HepG2 (cell line): ENCODE results near the gene MYOZ3. TPM values are rescaled to one million over a fixed set of nuclear protein-coding genes. Genes with fewer than 3 reads are reported as not detected.

Source experiments
- ATAC-seq: fragments of 200-7000 bp; cut with Tn5 transposase; 3 replicates; pipeline ENCODE4 v1.9.1; 2020; ENCODE audit warnings: mild to moderate bottlenecking, moderate library complexity
- BruUV-seq: library from RNA; stranded (reverse); fragments of 400-500 nt; replicated peaks from 2 replicates; lab custom pipeline; 2021; lab: Mats Ljungman, UMichigan
- CTCF ChIA-PET: fragments of 300-600 bp; formaldehyde crosslinking; extraction: SDS; loops from one replicate; lab custom pipeline; 2021; ENCODE audit warnings: low total read pairs, inconsistent platforms, low intra/inter-chr PET ratio; lab: Yijun Ruan, JAX
- POLR2A ChIA-PET: fragments of 350-600 bp; sonication (Branson Sonifier 250); formaldehyde crosslinking; loops from one replicate; lab custom pipeline; 2020; ENCODE audit warnings: antibody characterized with exemption, inconsistent platforms; lab: Yijun Ruan, JAX
- DNase-seq: peaks from one replicate; pipeline ENCODE4 v3.0.0-alpha.2; 2015; ENCODE audit warnings: low spot score
- FAIRE-seq: peaks from 3 replicates; lab custom pipeline; 2011; peaks lifted over from hg19 to GRCh38; lab: Jason Lieb, UNC
- H2AFZ ChIP-seq: one replicate; pipeline ENCODE4 v1.6.1; 2011; ENCODE audit warnings: low read length, inconsistent platforms
- H3K27ac ChIP-seq: fragments of 300-600 bp; 3 replicates; pipeline ENCODE4 v1.8.0; 2011; ENCODE audit warnings: mixed run types, mild to moderate bottlenecking, mixed read lengths, low read length, inconsistent platforms; ENCODE audit not compliant: insufficient read depth; ENCODE audit errors: extremely low read length
- H3K27me3 ChIP-seq, 2 experiments: fragments of 200-600 bp in 1 of 2; 2 replicates in 1 of 2; 3 replicates in 1 of 2; pipeline versions ENCODE4 v1.6.0 to v1.8.0; 2011; ENCODE audit warnings: low read length in 2 of 2, mild to moderate bottlenecking in 2 of 2, moderate library complexity in 2 of 2, inconsistent platforms in 1 of 2; ENCODE audit not compliant: insufficient read depth in 2 of 2, control insufficient read depth in 1 of 2
- H3K36me3 ChIP-seq, 2 experiments: fragments of 200-600 bp in 1 of 2; replicated peaks in 1 of 2; 2 replicates in 1 of 2; 3 replicates in 1 of 2; pipeline versions ENCODE4 v1.5.1 to v1.8.0; 2011; ENCODE audit warnings: low read length in 2 of 2, inconsistent platforms in 1 of 2; ENCODE audit not compliant: insufficient read depth in 2 of 2, control insufficient read depth in 1 of 2
- H3K4me1 ChIP-seq: 2 replicates; pipeline ENCODE4 v1.5.1; 2012; ENCODE audit warnings: low read length, inconsistent platforms; ENCODE audit not compliant: insufficient read depth
- H3K4me2 ChIP-seq: 2 replicates; pipeline ENCODE4 v1.6.0; 2011; ENCODE audit warnings: low read depth, low read length, inconsistent platforms
- H3K4me3 ChIP-seq, 3 experiments: fragments of 200-600 bp in 1 of 3; sonication (generic), shearing (Covaris generic) in 1 of 3; replicated peaks in 1 of 3; 2 replicates each; pipeline ENCODE4 v1.5.1; 2011 to 2016; ENCODE audit warnings: low read length in 3 of 3, inconsistent platforms in 2 of 3, low read depth in 2 of 3, mild to moderate bottlenecking in 2 of 3, control low read depth in 1 of 3, mixed read lengths in 1 of 3; ENCODE audit not compliant: insufficient read depth in 1 of 3
- H3K79me2 ChIP-seq: one replicate; pipeline ENCODE4 v1.6.1; 2011; ENCODE audit warnings: low read length, inconsistent platforms; ENCODE audit not compliant: insufficient read depth
- H3K9ac ChIP-seq: 2 replicates; pipeline ENCODE4 v1.6.0; 2011; ENCODE audit warnings: mild to moderate bottlenecking, low read depth, low read length, inconsistent platforms; ENCODE audit not compliant: insufficient read depth
- H3K9me3 ChIP-seq: 2 replicates; pipeline ENCODE4 v1.5.1; 2012; ENCODE audit warnings: mild to moderate bottlenecking, low read length
- H4K20me1 ChIP-seq: 2 replicates; pipeline ENCODE4 v1.6.0; 2011; ENCODE audit warnings: inconsistent platforms, mild to moderate bottlenecking, low read length, moderate library complexity; ENCODE audit not compliant: insufficient read depth
- GATAD1 ChIP-seq: IDR thresholded peaks from 2 replicates; pipeline ENCODE4 v1.6.1; 2016; ENCODE audit warnings: missing genetic modification reagents, missing compliant biosample characterization
- ISL2 ChIP-seq: sonication (generic); formaldehyde crosslinking; IDR thresholded peaks from 2 replicates; pipeline ENCODE4 v1.5.0; 2020; ENCODE audit warnings: missing genetic modification reagents
- KDM2A ChIP-seq: sonication (generic); formaldehyde crosslinking; IDR thresholded peaks from 2 replicates; pipeline ENCODE4 v1.4.0; 2020; ENCODE audit warnings: low read depth, missing genetic modification reagents, borderline replicate concordance
- MAFG ChIP-seq: sonication (generic); formaldehyde crosslinking; IDR thresholded peaks from 2 replicates; pipeline ENCODE4 v1.5.1; 2020; ENCODE audit warnings: mild to moderate bottlenecking, missing genetic modification reagents
- NFATC3 ChIP-seq: sonication (generic); formaldehyde crosslinking; IDR thresholded peaks from 2 replicates; pipeline ENCODE4 v1.5.1; 2020; ENCODE audit warnings: mild to moderate bottlenecking, missing genetic modification reagents
- NFIB ChIP-seq: sonication (generic); formaldehyde crosslinking; IDR thresholded peaks from 2 replicates; pipeline ENCODE4 v1.9.0; 2021; ENCODE audit warnings: missing genetic modification reagents, mild to moderate bottlenecking, borderline replicate concordance
- SETDB1 ChIP-seq: sonication (generic); formaldehyde crosslinking; IDR thresholded peaks from 2 replicates; pipeline ENCODE4 v1.5.1; 2020; ENCODE audit warnings: missing genetic modification reagents, mild to moderate bottlenecking, borderline replicate concordance
- SNAPC2 ChIP-seq: sonication (generic); formaldehyde crosslinking; IDR thresholded peaks from 2 replicates; pipeline ENCODE4 v1.8.1; 2022; ENCODE audit warnings: mild to moderate bottlenecking, missing genetic modification reagents
- SOX5 ChIP-seq: IDR thresholded peaks from 2 replicates; pipeline ENCODE4 v1.6.1; 2016; ENCODE audit warnings: borderline replicate concordance
- ZBTB8A ChIP-seq: sonication (generic); formaldehyde crosslinking; IDR thresholded peaks from 2 replicates; pipeline ENCODE4 v1.4.0; 2020; ENCODE audit warnings: mild to moderate bottlenecking, low read depth, missing genetic modification reagents, borderline replicate concordance
- ZFX ChIP-seq: sonication (generic); formaldehyde crosslinking; IDR thresholded peaks from 2 replicates; pipeline ENCODE4 v1.4.0; 2020; ENCODE audit warnings: mild to moderate bottlenecking, low read depth, missing genetic modification reagents, moderate library complexity
- ZNF253 ChIP-seq: sonication (generic); formaldehyde crosslinking; IDR thresholded peaks from 2 replicates; pipeline ENCODE4 v1.8.0; 2022; ENCODE audit warnings: mild to moderate bottlenecking, missing genetic modification reagents, borderline replicate concordance
- ZNF709 ChIP-seq: sonication (generic); formaldehyde crosslinking; IDR thresholded peaks from 2 replicates; pipeline ENCODE4 v1.5.0; 2020; ENCODE audit warnings: mild to moderate bottlenecking, missing genetic modification reagents
- ZNF788 ChIP-seq: sonication (generic); formaldehyde crosslinking; IDR thresholded peaks from 2 replicates; pipeline ENCODE4 v1.5.0; 2020; ENCODE audit warnings: mild to moderate bottlenecking, missing genetic modification reagents, borderline replicate concordance
- WGBS: methylation state at CpG from one replicate; pipeline ENCODE4 v1.1.6; 2017; ENCODE audit warnings: low lambda C conversion rate; 5-methylcytosine and 5-hydroxymethylcytosine counted together
- in situ Hi-C: cut with HindIII; loops from 2 replicates; pipeline ENCODE4 v1.10.0; 2017; ENCODE audit warnings: low pct_unique_long_range_greater_than_20kb; ENCODE audit not compliant: extremely low pct_ligation_motif_present
- intact Hi-C: fragments of 100-400 bp; cut with micrococcal nuclease; formaldehyde crosslinking; loops from one replicate; pipeline ENCODE4 v1.10.0; 2022; ENCODE audit not compliant: unreplicated experiment
- polyA plus RNA-seq, 8 experiments: library from polyadenylated mRNA; depleted of rRNA in 3 of 8; stranded (reverse) in 7 of 8; unstranded in 1 of 8; fragments of >200 nt; fragmentation: Illumina TruSeq in 4 of 8; extraction: Trizol in 4 of 8; gene quantifications; 2 replicates each; pipeline versions ENCODE4 v1.2.1 to v1.2.3, GENCODE V29; 2011 to 2016; ENCODE audit warnings: low read depth in 4 of 8, missing spikeins in 1 of 8, mixed read lengths in 1 of 8; ENCODE audit not compliant: insufficient read depth in 1 of 8
- total RNA-seq, 5 experiments: library from RNA; depleted of rRNA; stranded (reverse); fragments of >200 nt; fragmentation: Illumina TruSeq; extraction: Trizol; gene quantifications; 2 replicates each; pipeline ENCODE4 v1.2.3, GENCODE V29; 2016; ENCODE audit warnings: low read depth in 1 of 5
- TF ChIP-seq, protein P1 (sequence below): sonication (generic); formaldehyde crosslinking; IDR thresholded peaks from 2 replicates; pipeline ENCODE4 v1.5.0; 2020; ENCODE audit warnings: missing genetic modification reagents
- TF ChIP-seq, protein P2 (sequence below): sonication (generic); IDR thresholded peaks from 2 replicates; pipeline ENCODE4 v1.6.1; 2016; ENCODE audit warnings: low read depth, borderline replicate concordance
- TF ChIP-seq, protein P3 (sequence below): sonication (generic); formaldehyde crosslinking; IDR thresholded peaks from 2 replicates; pipeline ENCODE4 v1.8.1; 2023; ENCODE audit warnings: mild to moderate bottlenecking, missing genetic modification reagents
- TF ChIP-seq, protein P4 (sequence below): IDR thresholded peaks from 2 replicates; pipeline ENCODE4 v1.6.1; 2018; ENCODE audit warnings: missing genetic modification reagents, mild to moderate bottlenecking, missing compliant biosample characterization

The MYOZ3 gene
- total and polyA plus RNA-seq, 2 of the 13 experiments (the other 11 are each of a cell fraction or from before 2014, with no cell fraction given) = 0.05 TPM; not detected in 1

DNA sequence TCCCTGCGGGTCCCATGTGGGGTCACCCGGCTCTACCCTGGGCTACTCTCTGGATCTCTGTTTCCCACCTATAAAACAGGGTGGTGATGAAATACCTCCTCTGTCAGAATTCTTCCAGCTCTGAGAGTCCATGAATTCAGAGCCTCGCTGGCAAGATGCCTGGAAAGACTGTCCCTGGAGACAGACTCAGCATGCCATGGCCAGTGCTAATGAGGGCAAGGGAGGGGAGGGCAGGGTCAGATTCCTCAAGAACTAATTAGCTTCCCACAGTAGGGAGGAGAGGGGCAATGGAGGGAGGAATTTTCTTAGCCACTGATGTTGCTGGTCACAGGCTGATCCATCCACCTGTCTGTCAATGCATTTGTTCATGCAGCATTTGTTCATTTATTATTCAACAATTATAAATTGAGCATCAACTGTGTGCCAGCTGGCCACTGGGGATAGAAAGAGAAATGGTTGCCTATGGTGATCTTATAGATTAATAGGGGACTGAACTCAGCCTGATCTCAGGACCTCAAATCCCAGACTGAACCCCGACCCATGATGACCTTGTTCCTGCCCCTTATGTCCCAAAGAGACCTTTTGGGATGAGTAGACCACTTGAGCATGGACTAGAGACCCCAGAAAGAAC lies 15.9 kb upstream of the MYOZ3 start:
- POLR2A ChIA-PET = interaction anchor here (0.6 to 1.5 kb wide), 2 partner anchors 8 to 56 kb away, joined by 3 read pairs; partner anchors contain the start of gene RBM22
- no peak overlapping the region for H3K27ac ChIP-seq

More for the DNA sequence above, 15.9 kb upstream of the MYOZ3 start:
- Histone ChIP-seq H2AFZ (no peak overlapping the region), H4K20me1 (no peaks in the 10 kb centered on the region), H3K36me3 (no peaks in the 10 kb centered on the region), H3K4me3 (no peak overlapping the region), H3K9ac (no peak overlapping the region), H3K9me3 (no peaks in the 10 kb centered on the region), H3K27me3 (0 out of 5 replicates have a peak, but pooled peaks cover 0 to 3% of the 10 kb centered on the region in 2 experiments), H3K4me2 (no peak overlapping the region), H3K4me1 (peaks cover 51% of the 10 kb centered on the region), H3K79me2 (no peaks in the 10 kb centered on the region)
- 11% methylated on average over 4 of the region's 4 CpGs for WGBS
- CTCF ChIA-PET = no interaction called here
- in situ Hi-C loops = no loop called here
- DNase-seq (no peak), ATAC-seq (no peak), FAIRE-seq (no peak)
- intact Hi-C loops = no loop called here
- TF ChIP-seq NFATC3 (CRISPR knock-in tag) = no peak
- TF ChIP-seq ZNF253 = no peak
- TF ChIP-seq SETDB1 (CRISPR knock-in tag) = no peak
- no peak for TF ChIP-seq KDM2A (CRISPR knock-in tag)
- TF ChIP-seq, protein P1, sequence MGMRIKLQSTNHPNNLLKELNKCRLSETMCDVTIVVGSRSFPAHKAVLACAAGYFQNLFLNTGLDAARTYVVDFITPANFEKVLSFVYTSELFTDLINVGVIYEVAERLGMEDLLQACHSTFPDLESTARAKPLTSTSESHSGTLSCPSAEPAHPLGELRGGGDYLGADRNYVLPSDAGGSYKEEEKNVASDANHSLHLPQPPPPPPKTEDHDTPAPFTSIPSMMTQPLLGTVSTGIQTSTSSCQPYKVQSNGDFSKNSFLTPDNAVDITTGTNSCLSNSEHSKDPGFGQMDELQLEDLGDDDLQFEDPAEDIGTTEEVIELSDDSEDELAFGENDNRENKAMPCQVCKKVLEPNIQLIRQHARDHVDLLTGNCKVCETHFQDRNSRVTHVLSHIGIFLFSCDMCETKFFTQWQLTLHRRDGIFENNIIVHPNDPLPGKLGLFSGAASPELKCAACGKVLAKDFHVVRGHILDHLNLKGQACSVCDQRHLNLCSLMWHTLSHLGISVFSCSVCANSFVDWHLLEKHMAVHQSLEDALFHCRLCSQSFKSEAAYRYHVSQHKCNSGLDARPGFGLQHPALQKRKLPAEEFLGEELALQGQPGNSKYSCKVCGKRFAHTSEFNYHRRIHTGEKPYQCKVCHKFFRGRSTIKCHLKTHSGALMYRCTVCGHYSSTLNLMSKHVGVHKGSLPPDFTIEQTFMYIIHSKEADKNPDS = no peak
- TF ChIP-seq, protein P2, sequence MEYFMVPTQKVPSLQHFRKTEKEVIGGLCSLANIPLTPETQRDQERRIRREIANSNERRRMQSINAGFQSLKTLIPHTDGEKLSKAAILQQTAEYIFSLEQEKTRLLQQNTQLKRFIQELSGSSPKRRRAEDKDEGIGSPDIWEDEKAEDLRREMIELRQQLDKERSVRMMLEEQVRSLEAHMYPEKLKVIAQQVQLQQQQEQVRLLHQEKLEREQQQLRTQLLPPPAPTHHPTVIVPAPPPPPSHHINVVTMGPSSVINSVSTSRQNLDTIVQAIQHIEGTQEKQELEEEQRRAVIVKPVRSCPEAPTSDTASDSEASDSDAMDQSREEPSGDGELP = no peak
- TF ChIP-seq ZFX (CRISPR knock-in tag) = no peak
- TF ChIP-seq SOX5 (CRISPR knock-in tag) = no peak
- no peak for TF ChIP-seq ZNF788 (CRISPR knock-in tag)
- TF ChIP-seq, protein P3, sequence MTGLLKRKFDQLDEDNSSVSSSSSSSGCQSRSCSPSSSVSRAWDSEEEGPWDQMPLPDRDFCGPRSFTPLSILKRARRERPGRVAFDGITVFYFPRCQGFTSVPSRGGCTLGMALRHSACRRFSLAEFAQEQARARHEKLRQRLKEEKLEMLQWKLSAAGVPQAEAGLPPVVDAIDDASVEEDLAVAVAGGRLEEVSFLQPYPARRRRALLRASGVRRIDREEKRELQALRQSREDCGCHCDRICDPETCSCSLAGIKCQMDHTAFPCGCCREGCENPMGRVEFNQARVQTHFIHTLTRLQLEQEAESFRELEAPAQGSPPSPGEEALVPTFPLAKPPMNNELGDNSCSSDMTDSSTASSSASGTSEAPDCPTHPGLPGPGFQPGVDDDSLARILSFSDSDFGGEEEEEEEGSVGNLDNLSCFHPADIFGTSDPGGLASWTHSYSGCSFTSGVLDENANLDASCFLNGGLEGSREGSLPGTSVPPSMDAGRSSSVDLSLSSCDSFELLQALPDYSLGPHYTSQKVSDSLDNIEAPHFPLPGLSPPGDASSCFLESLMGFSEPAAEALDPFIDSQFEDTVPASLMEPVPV (CRISPR knock-in tag) = no peak
- TF ChIP-seq ISL2 (CRISPR knock-in tag) = no peak
- no peak for TF ChIP-seq SNAPC2 (CRISPR knock-in tag)
- no peak for TF ChIP-seq NFIB (CRISPR knock-in tag)
- TF ChIP-seq, protein P4, sequence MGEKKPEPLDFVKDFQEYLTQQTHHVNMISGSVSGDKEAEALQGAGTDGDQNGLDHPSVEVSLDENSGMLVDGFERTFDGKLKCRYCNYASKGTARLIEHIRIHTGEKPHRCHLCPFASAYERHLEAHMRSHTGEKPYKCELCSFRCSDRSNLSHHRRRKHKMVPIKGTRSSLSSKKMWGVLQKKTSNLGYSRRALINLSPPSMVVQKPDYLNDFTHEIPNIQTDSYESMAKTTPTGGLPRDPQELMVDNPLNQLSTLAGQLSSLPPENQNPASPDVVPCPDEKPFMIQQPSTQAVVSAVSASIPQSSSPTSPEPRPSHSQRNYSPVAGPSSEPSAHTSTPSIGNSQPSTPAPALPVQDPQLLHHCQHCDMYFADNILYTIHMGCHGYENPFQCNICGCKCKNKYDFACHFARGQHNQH = no peak
- TF ChIP-seq ZNF709 (CRISPR knock-in tag) = no peak
- no peak for TF ChIP-seq MAFG
- no peak for TF ChIP-seq ZBTB8A (CRISPR knock-in tag)
- no peak for TF ChIP-seq GATAD1 (CRISPR knock-in tag)
- BruUV-seq = no TSS peak
